ENCODE data around the gene DUSP8.

DNA sequence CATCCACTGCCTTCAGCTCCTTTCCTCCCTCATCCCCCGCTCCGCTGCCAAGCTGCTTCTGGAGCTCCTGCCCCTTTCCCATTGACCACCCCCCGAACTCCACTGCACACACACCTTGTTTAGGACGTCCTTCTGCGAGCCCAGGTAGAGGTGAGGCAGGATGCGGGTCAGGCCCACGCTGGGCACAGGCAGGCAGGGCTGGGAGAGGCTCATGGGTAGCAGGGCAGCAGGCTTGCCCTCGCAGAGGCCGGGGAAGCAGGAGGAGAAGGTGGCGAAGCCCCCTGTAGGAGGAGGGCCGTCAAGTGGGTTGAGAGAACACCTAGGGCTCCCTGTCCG, 13.3 kb downstream of the DUSP8 start:
- TF ChIP-seq, protein P1, sequence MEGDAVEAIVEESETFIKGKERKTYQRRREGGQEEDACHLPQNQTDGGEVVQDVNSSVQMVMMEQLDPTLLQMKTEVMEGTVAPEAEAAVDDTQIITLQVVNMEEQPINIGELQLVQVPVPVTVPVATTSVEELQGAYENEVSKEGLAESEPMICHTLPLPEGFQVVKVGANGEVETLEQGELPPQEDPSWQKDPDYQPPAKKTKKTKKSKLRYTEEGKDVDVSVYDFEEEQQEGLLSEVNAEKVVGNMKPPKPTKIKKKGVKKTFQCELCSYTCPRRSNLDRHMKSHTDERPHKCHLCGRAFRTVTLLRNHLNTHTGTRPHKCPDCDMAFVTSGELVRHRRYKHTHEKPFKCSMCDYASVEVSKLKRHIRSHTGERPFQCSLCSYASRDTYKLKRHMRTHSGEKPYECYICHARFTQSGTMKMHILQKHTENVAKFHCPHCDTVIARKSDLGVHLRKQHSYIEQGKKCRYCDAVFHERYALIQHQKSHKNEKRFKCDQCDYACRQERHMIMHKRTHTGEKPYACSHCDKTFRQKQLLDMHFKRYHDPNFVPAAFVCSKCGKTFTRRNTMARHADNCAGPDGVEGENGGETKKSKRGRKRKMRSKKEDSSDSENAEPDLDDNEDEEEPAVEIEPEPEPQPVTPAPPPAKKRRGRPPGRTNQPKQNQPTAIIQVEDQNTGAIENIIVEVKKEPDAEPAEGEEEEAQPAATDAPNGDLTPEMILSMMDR (IDR thresholded peaks at IDR 0.05; ENCODE audit: insufficient read depth, low read length) = no peak
- no peak for TF ChIP-seq GABPA (IDR thresholded peaks at IDR 0.05; ENCODE audit: low read depth)
- TF ChIP-seq POLR2AphosphoS5 (IDR thresholded peaks at IDR 0.05; ENCODE audit: low read depth) = no peak
- no peak for TF ChIP-seq SPI1 (IDR thresholded peaks at IDR 0.05; ENCODE audit: borderline replicate concordance, low read depth)
